Neural cell (in vitro differentiated cells): ENCODE measurements around the gene FFAR2. TPM values are rescaled to one million over a fixed set of nuclear protein-coding genes. Genes with fewer than 3 reads are reported as not detected.

ENCODE experiments used
- H2AFZ ChIP-seq: fragments of 200-600, 300-800 bp; sonication (generic), shearing (Covaris generic); 2 replicates; pipeline ENCODE4 v1.6.0; 2014; ENCODE audit warnings: low read depth, mild to moderate bottlenecking, antibody characterized with exemption, low read length, moderate library complexity
- H3F3A ChIP-seq: fragments of 200-600 bp; shearing (Covaris generic); 2 replicates; pipeline ENCODE4 v1.6.1; 2016; ENCODE audit warnings: mild to moderate bottlenecking, moderate library complexity, mixed read lengths, antibody characterized with exemption, low read length; ENCODE audit not compliant: insufficient read depth, poor library complexity, severe bottlenecking
- H3K27ac ChIP-seq: fragments of 200-600, 300-800 bp; sonication (generic), shearing (Covaris generic); 2 replicates; pipeline ENCODE4 v1.5.1; 2014; ENCODE audit warnings: mild to moderate bottlenecking, low read length, moderate library complexity
- H3K27me3 ChIP-seq: fragments of 300-800, 200-600 bp; sonication (generic), shearing (Covaris generic); 2 replicates; pipeline ENCODE4 v1.6.0; 2014; ENCODE audit warnings: mild to moderate bottlenecking, low read depth, low read length, moderate library complexity; ENCODE audit not compliant: insufficient read depth
- H3K36me3 ChIP-seq: fragments of 300-800, 200-600 bp; sonication (generic), shearing (Covaris generic); 2 replicates; pipeline ENCODE4 v1.5.1; 2014; ENCODE audit warnings: mild to moderate bottlenecking, antibody characterized with exemption, low read length, moderate library complexity; ENCODE audit not compliant: insufficient read depth
- H3K4me2 ChIP-seq: fragments of 300-800, 200-600 bp; sonication (generic), shearing (Covaris generic); 2 replicates; pipeline ENCODE4 v1.6.0; 2014; ENCODE audit warnings: mild to moderate bottlenecking, low read length
- H3K4me3 ChIP-seq: fragments of 300-800, 200-600 bp; sonication (generic), shearing (Covaris generic); 2 replicates; pipeline ENCODE4 v1.5.1; 2014; ENCODE audit warnings: mild to moderate bottlenecking, low read length, moderate library complexity
- H3K79me2 ChIP-seq: fragments of 200-600 bp; shearing (Covaris generic); replicated peaks from 2 replicates; pipeline ENCODE4 v1.6.0; 2014; ENCODE audit warnings: mild to moderate bottlenecking, low read length, moderate library complexity; ENCODE audit not compliant: insufficient read depth
- H3K9ac ChIP-seq: fragments of 300-800, 200-600 bp; sonication (generic), shearing (Covaris generic); 2 replicates; pipeline ENCODE4 v1.6.1; 2016; ENCODE audit warnings: mild to moderate bottlenecking, low read length, mixed read lengths
- H3K9me2 ChIP-seq: fragments of 200-600 bp; shearing (Covaris generic); 2 replicates; pipeline ENCODE4 v1.6.1; 2016; ENCODE audit warnings: mild to moderate bottlenecking, low read length, mixed read lengths; ENCODE audit not compliant: insufficient read depth
- H3K9me3 ChIP-seq: fragments of 200-600, 300-800 bp; sonication (generic), shearing (Covaris generic); 2 replicates; pipeline ENCODE4 v1.6.1; 2016; ENCODE audit warnings: mild to moderate bottlenecking, mixed run types, low read length, moderate library complexity, mixed read lengths
- H4K20me1 ChIP-seq: fragments of 200-600 bp; shearing (Covaris generic); 2 replicates; pipeline ENCODE4 v1.6.1; 2016; ENCODE audit warnings: mild to moderate bottlenecking, mixed run types; ENCODE audit not compliant: insufficient read depth
- CTCF ChIP-seq: fragments of 450-650 bp; IDR thresholded peaks from 2 replicates; pipeline ENCODE4 v1.5.1; 2014; ENCODE audit warnings: antibody characterized with exemption, mild to moderate bottlenecking, moderate library complexity; ENCODE audit not compliant: poor library complexity, severe bottlenecking
- EP300 ChIP-seq: fragments of 450-650 bp; conservative IDR thresholded peaks from 2 replicates; pipeline ENCODE4 v1.6.1; 2014; ENCODE audit warnings: antibody characterized with exemption, mild to moderate bottlenecking, moderate library complexity; ENCODE audit not compliant: poor library complexity, severe bottlenecking
- EZH2 ChIP-seq: fragments of 200-600, 300-800 bp; shearing (Covaris generic), sonication (generic); IDR thresholded peaks from 2 replicates; pipeline ENCODE4 v1.6.1; 2014; ENCODE audit warnings: antibody characterized with exemption, low read length, borderline replicate concordance, mild to moderate bottlenecking; ENCODE audit not compliant: insufficient read depth, poor library complexity, severe bottlenecking
- MXI1 ChIP-seq: fragments of 450-650 bp; conservative IDR thresholded peaks from 2 replicates; pipeline ENCODE4 v1.6.1; 2014; ENCODE audit warnings: antibody characterized with exemption, mild to moderate bottlenecking; ENCODE audit not compliant: poor library complexity, severe bottlenecking
- POLR2AphosphoS5 ChIP-seq: IDR thresholded peaks from 2 replicates; pipeline ENCODE4 v1.6.1; 2012
- RAD21 ChIP-seq: fragments of 450-650 bp; conservative IDR thresholded peaks from 2 replicates; pipeline ENCODE4 v1.6.1; 2014; ENCODE audit warnings: antibody characterized with exemption, mild to moderate bottlenecking, moderate library complexity
- REST ChIP-seq: IDR thresholded peaks from 2 replicates; pipeline ENCODE4 v1.6.1; 2012; ENCODE audit warnings: borderline replicate concordance
- SMC3 ChIP-seq: fragments of 450-650 bp; conservative IDR thresholded peaks from 2 replicates; pipeline ENCODE4 v1.6.1; 2014; ENCODE audit warnings: antibody characterized with exemption, mild to moderate bottlenecking, moderate library complexity; ENCODE audit not compliant: poor library complexity
- TAF1 ChIP-seq: IDR thresholded peaks from 2 replicates; pipeline ENCODE4 v1.6.1; 2012; ENCODE audit warnings: low read depth
- polyA plus RNA-seq: library from polyadenylated mRNA; depleted of rRNA; stranded (reverse); fragments of >200 nt; gene quantifications from 2 replicates; pipeline ENCODE4 v1.2.3, GENCODE V29; 2014

Gene FFAR2
- polyA plus RNA-seq, 1 donor from 2014 or later = not detected

- TF ChIP-seq CTCF = no peak
- no peak for TF ChIP-seq REST
- TF ChIP-seq MXI1 = no peak
- no peak for TF ChIP-seq EP300
- TF ChIP-seq SMC3 = no peak
- H3K9ac ChIP-seq = no peak overlapping the region
- H3K9me3 ChIP-seq = no peaks in the 10 kb centered on the region
- H4K20me1 ChIP-seq = no peaks in the 10 kb centered on the region
- H3K36me3 ChIP-seq = no peaks in the 10 kb centered on the region
- H3K4me2 ChIP-seq = no peak overlapping the region
- no peaks in the 10 kb centered on the region for H3K9me2 ChIP-seq
- H3K27me3 ChIP-seq = no peaks in the 10 kb centered on the region
- no peaks in the 10 kb centered on the region for H3K79me2 ChIP-seq
- no peaks in the 10 kb centered on the region for H3F3A ChIP-seq
- H3K27ac ChIP-seq = no peak overlapping the region
- H2AFZ ChIP-seq = no peak overlapping the region
- no peak overlapping the region for H3K4me3 ChIP-seq
These were observed 50.2 kb downstream of the FFAR2 start for GRCh38 chr19:35498220-35498619.

DNA sequence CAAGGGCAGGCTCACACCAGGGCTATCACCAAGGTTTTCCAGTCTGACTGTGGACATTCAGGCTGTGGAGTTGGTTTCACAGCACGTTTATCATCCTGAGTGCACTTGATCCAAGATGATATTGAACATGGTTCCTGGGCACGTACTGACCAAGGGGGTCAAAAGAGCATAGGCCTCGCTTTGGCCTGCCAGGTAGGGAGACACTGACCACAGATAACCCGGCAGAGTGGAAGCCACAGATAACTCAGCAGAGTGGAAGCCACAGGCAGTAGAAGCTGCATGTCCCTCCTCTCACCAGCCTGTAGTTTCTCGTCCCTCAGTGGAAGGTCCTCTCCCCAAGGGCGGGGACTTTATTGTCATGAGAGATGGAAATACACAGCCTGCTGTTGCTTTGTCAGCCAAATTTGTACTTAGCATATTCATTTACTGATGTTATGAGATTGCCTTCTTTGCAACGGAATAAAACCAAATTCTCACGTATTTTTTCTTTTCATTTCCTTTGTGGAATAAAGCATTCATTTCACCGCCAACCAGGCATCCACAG, 51.0 kb downstream of the FFAR2 start:
- Histone ChIP-seq H3K4me2 (no peak overlapping the region), H3K27ac (no peak overlapping the region), H3K4me3 (no peak overlapping the region), H3K9me3 (no peaks in the 10 kb centered on the region), H3K9ac (no peak overlapping the region), H3K27me3 (no peaks in the 10 kb centered on the region), H3F3A (no peaks in the 10 kb centered on the region), H3K36me3 (no peaks in the 10 kb centered on the region), H4K20me1 (no peaks in the 10 kb centered on the region), H3K9me2 (no peaks in the 10 kb centered on the region), H2AFZ (no peak overlapping the region), H3K79me2 (no peaks in the 10 kb centered on the region)
- TF ChIP-seq EP300 (no peak), CTCF (no peak), TAF1 (no peak), POLR2AphosphoS5 (no peak), MXI1 (no peak), SMC3 (no peak), EZH2 (no peak), REST (no peak), RAD21 (no peak)
